ENCODE data around the gene VPREB1.
A peak's percentile ranks its signal among the peaks of the same experiment; 100 is the strongest.

The VPREB1 gene

GRCh38 chr22:22228921-22229320, 15.7 kb upstream of the VPREB1 start:
- DNase-seq (ENCODE audit: low read depth) = no peak
- H3K4me3 ChIP-seq (ENCODE audit: low read depth, low read length) = no peak overlapping the region
- no peak for TF ChIP-seq CTCF (conservative IDR thresholded peaks at IDR 0.05; ENCODE audit: low read depth, low read length)

DNA sequence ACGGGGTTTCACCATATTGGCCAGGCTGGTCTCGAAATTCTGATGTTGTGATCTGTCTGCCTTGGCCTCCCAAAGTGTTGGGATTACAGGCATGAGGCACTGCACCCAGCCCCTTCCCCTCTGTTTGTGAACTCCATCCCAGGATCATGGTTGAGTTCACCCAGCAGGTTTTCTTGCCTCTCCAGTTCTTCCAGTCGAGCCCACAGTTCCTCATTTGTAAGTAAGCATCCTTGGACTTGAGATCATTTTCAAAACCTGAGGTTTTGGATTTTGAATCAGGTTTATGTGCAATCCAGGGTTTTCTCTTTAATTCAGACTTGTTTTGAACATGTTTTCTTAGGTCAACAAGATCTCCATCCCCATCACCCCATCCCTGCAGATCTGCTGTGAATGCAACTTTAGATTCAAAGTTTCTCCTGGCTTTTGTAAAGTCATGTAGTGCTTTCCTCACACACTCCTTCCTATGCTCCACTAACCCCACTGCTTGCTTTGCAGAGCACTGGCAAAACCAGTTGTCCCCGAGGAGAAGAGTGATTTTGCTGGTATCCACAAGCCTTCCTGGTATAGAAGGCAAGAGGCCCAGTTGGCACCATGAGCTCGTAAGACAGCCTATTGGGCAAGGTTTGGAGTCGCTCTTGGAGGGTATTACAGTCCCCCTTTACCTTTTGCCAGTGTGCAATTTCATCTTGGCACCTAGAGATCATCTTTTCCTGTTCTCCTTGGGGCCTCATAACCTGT, 14.7 kb upstream of the VPREB1 start:
- H3K4me3 ChIP-seq (ENCODE audit: low read depth, low read length) = no peak overlapping the region
- DNase-seq (ENCODE audit: low read depth) = no peak
- no peak for TF ChIP-seq CTCF (conservative IDR thresholded peaks at IDR 0.05; ENCODE audit: low read depth, low read length)

DNA sequence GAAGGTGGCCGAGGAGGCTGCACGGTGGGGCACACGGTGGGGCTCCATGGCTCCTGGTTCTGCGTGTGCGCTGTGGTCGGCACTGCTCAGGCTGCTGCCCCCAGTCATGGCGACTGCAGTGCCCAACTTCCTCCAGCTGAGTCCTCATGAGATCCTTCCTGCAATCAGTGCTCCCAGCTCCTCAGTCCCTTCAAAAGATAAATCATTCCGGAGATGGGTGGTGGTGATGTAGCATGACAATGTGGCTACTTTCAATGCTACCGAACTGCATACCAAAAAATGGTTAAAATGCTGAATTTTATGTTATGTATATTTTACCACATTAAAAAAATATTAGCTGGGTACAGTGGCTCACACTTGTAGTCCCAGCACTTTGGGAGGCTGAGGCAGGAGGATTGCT, 14.1 kb upstream of the VPREB1 start:
- no peak for DNase-seq (ENCODE audit: low read depth)
- no peak overlapping the region for H3K4me3 ChIP-seq (ENCODE audit: low read depth, low read length)
- TF ChIP-seq CTCF (conservative IDR thresholded peaks at IDR 0.05; ENCODE audit: low read depth, low read length) = no peak

GRCh38 chr22:22233081-22233480, 11.5 kb upstream of the VPREB1 start:
- no peak overlapping the region for H3K4me3 ChIP-seq (ENCODE audit: low read depth, low read length)
- no peak for TF ChIP-seq CTCF (conservative IDR thresholded peaks at IDR 0.05; ENCODE audit: low read depth, low read length)
- no peak for DNase-seq (ENCODE audit: low read depth)

DNA sequence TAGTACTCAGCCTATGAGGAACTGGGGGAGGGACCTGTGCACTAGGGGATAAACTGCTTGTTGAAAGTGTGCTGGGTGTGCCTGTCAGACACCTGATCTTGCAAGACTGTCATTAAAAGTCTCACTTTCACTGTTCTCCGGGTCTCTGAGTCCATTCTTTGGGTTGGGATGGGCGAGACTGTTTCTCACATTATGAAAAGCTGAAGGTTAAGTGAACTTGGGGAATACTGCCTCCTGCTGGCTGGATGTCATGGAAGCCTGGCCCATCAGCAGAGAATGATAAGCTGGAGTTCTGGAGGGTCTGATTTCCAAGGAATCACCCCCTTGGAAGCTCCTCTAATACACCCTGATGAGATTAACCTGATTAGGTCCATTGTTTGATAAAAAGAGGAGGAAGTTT, 9.0 kb upstream of the VPREB1 start:
- no peak overlapping the region for H3K4me3 ChIP-seq (ENCODE audit: low read depth, low read length)
- DNase-seq (ENCODE audit: low read depth) = peak; percentile 42
- peak; percentile 70 for TF ChIP-seq CTCF (conservative IDR thresholded peaks at IDR 0.05; ENCODE audit: low read depth, low read length)

- DNase-seq (ENCODE audit: low read depth) = no peak
- TF ChIP-seq CTCF (conservative IDR thresholded peaks at IDR 0.05; ENCODE audit: low read depth, low read length) = no peak
- H3K4me3 ChIP-seq (ENCODE audit: low read depth, low read length) = no peak overlapping the region
These were observed 7.1 kb upstream of the VPREB1 start for GRCh38 chr22:22237521-22237920.

DNA sequence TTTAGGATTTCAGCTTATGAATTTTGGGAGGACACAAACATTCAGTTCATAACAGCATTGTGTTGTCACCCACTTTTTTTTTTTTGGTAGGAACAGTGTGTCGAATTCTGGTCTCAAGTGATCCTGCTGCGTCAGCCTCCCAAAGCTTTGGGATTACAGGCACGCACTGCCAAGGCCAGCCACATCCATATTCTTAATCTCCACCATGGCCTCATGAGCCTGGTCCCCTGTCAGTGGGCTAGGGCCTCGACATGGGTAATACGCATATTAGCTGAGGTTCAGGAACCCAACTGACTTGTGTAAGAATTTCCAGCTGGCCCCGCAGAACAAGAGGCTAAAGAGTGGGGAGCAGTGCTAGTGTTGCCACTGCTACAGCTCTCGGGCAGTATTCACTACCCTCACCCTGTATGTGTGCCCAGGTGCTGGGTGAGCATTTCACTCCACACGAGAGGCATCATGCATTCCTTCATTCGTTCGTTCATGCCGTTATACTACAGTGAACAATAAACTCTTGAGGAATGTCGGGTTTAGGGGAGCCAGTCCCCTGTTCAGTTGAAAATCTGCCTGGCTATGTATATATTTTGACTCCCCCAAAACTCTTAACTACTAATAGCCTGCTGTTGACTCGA, 5.2 kb upstream of the VPREB1 start:
- DNase-seq (ENCODE audit: low read depth) = no peak
- H3K4me3 ChIP-seq (ENCODE audit: low read depth, low read length) = no peak overlapping the region
- no peak for TF ChIP-seq CTCF (conservative IDR thresholded peaks at IDR 0.05; ENCODE audit: low read depth, low read length)
